ENCODE data around the gene PDE4C.

The PDE4C gene

GRCh38 chr19:18229474-18229873 is 3.2 kb upstream of the PDE4C start:
- DNase-seq (ENCODE audit: low read depth in 2 of 2): no peak
- no peak overlapping the region for H3K4me3 ChIP-seq (replicated peaks in 1 of 2; ENCODE audit: low read depth in 2 of 2, low read length in 2 of 2)
- peak; percentile 65 for TF ChIP-seq CTCF (IDR thresholded peaks at IDR 0.05; ENCODE audit: low read depth, low read length)

- no peak for DNase-seq (ENCODE audit: low read depth in 2 of 2)
- no peak overlapping the region for H3K4me3 ChIP-seq (replicated peaks in 1 of 2; ENCODE audit: low read depth in 2 of 2, low read length in 2 of 2)
- TF ChIP-seq CTCF (IDR thresholded peaks at IDR 0.05; ENCODE audit: low read depth, low read length): no peak
These were observed 1.6 kb upstream of the PDE4C start for GRCh38 chr19:18227781-18228271.

GRCh38 chr19:18226956-18227780 is 930 bp upstream of the PDE4C start:
- no peak for TF ChIP-seq CTCF (IDR thresholded peaks at IDR 0.05; ENCODE audit: low read depth, low read length)
- DNase-seq (ENCODE audit: low read depth in 2 of 2): no peak
- H3K4me3 ChIP-seq (replicated peaks in 1 of 2; ENCODE audit: low read depth in 2 of 2, low read length in 2 of 2): no peak overlapping the region

- peak overlapping the region in 1 of 2 donors; percentile 50 for H3K4me3 ChIP-seq (replicated peaks in 1 of 2; ENCODE audit: low read depth in 2 of 2, low read length in 2 of 2)
- no peak for TF ChIP-seq CTCF (IDR thresholded peaks at IDR 0.05; ENCODE audit: low read depth, low read length)
- no peak for DNase-seq (ENCODE audit: low read depth in 2 of 2)
These were observed 910 bp downstream of the PDE4C start for GRCh38 chr19:18225355-18225701.

- DNase-seq (ENCODE audit: low read depth in 2 of 2): peak; percentile 99 to 100
- no peak for TF ChIP-seq CTCF (IDR thresholded peaks at IDR 0.05; ENCODE audit: low read depth, low read length)
- peak overlapping the region; percentile 34 to 52 for H3K4me3 ChIP-seq (replicated peaks in 1 of 2; ENCODE audit: low read depth in 2 of 2, low read length in 2 of 2)
These were observed 1.5 kb downstream of the PDE4C start for GRCh38 chr19:18224525-18225354.

GRCh38 chr19:18223860-18224524 is 2.2 kb downstream of the PDE4C start:
- TF ChIP-seq CTCF (IDR thresholded peaks at IDR 0.05; ENCODE audit: low read depth, low read length): no peak
- peak in 1 of 2 donors; percentile 24 for DNase-seq (ENCODE audit: low read depth in 2 of 2)
- H3K4me3 ChIP-seq (replicated peaks in 1 of 2; ENCODE audit: low read depth in 2 of 2, low read length in 2 of 2): peak overlapping the region; percentile 34 to 52
